SK-N-SH (cell line): ENCODE data around the gene METRNL. TPM values are rescaled to one million over a fixed set of nuclear protein-coding genes. Genes with fewer than 3 reads are reported as not detected.

Experiments
- CTCF ChIA-PET: fragments of 300-600, 350-600 bp; formaldehyde crosslinking; extraction: SDS; loops from one replicate; lab custom pipeline; 2021; lab: Yijun Ruan, JAX
- POLR2A ChIA-PET: fragments of 350-600 bp; sonication (Branson Sonifier 250); formaldehyde crosslinking; extraction: SDS; loops from one replicate; lab custom pipeline; 2020; ENCODE audit warnings: antibody characterized with exemption, inconsistent platforms; lab: Yijun Ruan, JAX
- DNase-seq: peaks from one replicate; pipeline ENCODE4 v3.0.0; 2012
- H2AFZ ChIP-seq: fragments of 200-600 bp; sonication (generic); 2 replicates; pipeline ENCODE4 v1.8.1; 2016; ENCODE audit warnings: antibody characterized with exemption, mild to moderate bottlenecking, low read depth
- H3F3A ChIP-seq: fragments of 200-600 bp; sonication (generic); replicated peaks from 2 replicates; pipeline ENCODE3; 2016; ENCODE audit warnings: antibody characterized with exemption, mild to moderate bottlenecking; ENCODE audit not compliant: insufficient read depth
- H3K27ac ChIP-seq, 2 experiments: fragments of 200-500 bp in 1 of 2; fragments of 200-600 bp in 1 of 2; sonication (Bioruptor generic) in 1 of 2; sonication (generic), shearing (Covaris generic) in 1 of 2; 2 replicates each; pipeline versions ENCODE4 v1.5.1 to v1.6.1; 2014 to 2016; ENCODE audit warnings: low read depth in 2 of 2, inconsistent platforms in 1 of 2, low read length in 1 of 2, mild to moderate bottlenecking in 1 of 2, mixed read lengths in 1 of 2
- H3K27me3 ChIP-seq: fragments of 200-600 bp; sonication (generic), shearing (Covaris generic); 2 replicates; pipeline ENCODE4 v1.6.1; 2016; ENCODE audit warnings: mixed run types; ENCODE audit not compliant: insufficient read depth
- H3K36me3 ChIP-seq, 2 experiments: fragments of 200-500 bp in 1 of 2; fragments of 200-600 bp in 1 of 2; sonication (Bioruptor generic) in 1 of 2; sonication (generic) in 1 of 2; replicated peaks in 1 of 2; 2 replicates each; pipeline versions ENCODE3 to v1.5.1; 2014 to 2016; ENCODE audit warnings: low read length in 1 of 2, mild to moderate bottlenecking in 1 of 2; ENCODE audit not compliant: insufficient read depth in 2 of 2, control insufficient read depth in 1 of 2
- H3K4me1 ChIP-seq, 2 experiments: fragments of 200-500 bp in 1 of 2; fragments of 200-600 bp in 1 of 2; sonication (Bioruptor generic) in 1 of 2; sonication (generic), shearing (Covaris generic) in 1 of 2; 2 replicates each; pipeline versions ENCODE4 v1.5.1 to v1.6.1; 2014 to 2016; ENCODE audit warnings: low read depth in 1 of 2, low read length in 1 of 2, mixed run types in 1 of 2; ENCODE audit not compliant: insufficient read depth in 2 of 2, control insufficient read depth in 1 of 2
- H3K4me2 ChIP-seq: fragments of 200-600 bp; sonication (generic), shearing (Covaris generic); 2 replicates; pipeline ENCODE4 v1.6.1; 2017; ENCODE audit warnings: mixed run types
- H3K4me3 ChIP-seq, 2 experiments: fragments of 200-500 bp in 1 of 2; fragments of 200-600 bp in 1 of 2; sonication (Bioruptor generic) in 1 of 2; sonication (generic), shearing (Covaris generic) in 1 of 2; 2 replicates each; pipeline versions ENCODE4 v1.5.1 to v1.8.1; 2014 to 2016; ENCODE audit warnings: low read depth in 2 of 2, inconsistent platforms in 1 of 2, low read length in 1 of 2, mild to moderate bottlenecking in 1 of 2, mixed read lengths in 1 of 2, moderate library complexity in 1 of 2
- H3K79me2 ChIP-seq: fragments of 200-600 bp; sonication (generic); 2 replicates; pipeline ENCODE4 v1.8.1; 2017; ENCODE audit warnings: mild to moderate bottlenecking; ENCODE audit not compliant: insufficient read depth
- H3K9ac ChIP-seq: fragments of 200-600 bp; sonication (generic); 2 replicates; pipeline ENCODE4 v1.6.1; 2017; ENCODE audit warnings: mixed run types
- H3K9me2 ChIP-seq: fragments of 200-600 bp; sonication (generic); 2 replicates; pipeline ENCODE4 v1.6.1; 2017; ENCODE audit warnings: mixed run types
- H3K9me3 ChIP-seq: fragments of 200-600 bp; sonication (generic); 2 replicates; pipeline ENCODE4 v1.6.1; 2017; ENCODE audit warnings: mixed run types, mild to moderate bottlenecking, moderate library complexity
- H4K20me1 ChIP-seq: fragments of 200-600 bp; sonication (generic); 2 replicates; pipeline ENCODE4 v1.6.1; 2017; ENCODE audit warnings: mild to moderate bottlenecking, mixed run types; ENCODE audit not compliant: insufficient read depth
- CTCF ChIP-seq: fragments of 200-600 bp; sonication (generic); IDR thresholded peaks from 2 replicates; pipeline ENCODE4 v1.6.1; 2017; ENCODE audit warnings: antibody characterized with exemption, mild to moderate bottlenecking, moderate library complexity
- EZH2phosphoT487 ChIP-seq: fragments of 200-600 bp; sonication (generic); IDR thresholded peaks from 2 replicates; pipeline ENCODE4 v1.6.1; 2017; ENCODE audit warnings: low read depth, mixed run types, mild to moderate bottlenecking, antibody characterized with exemption, moderate library complexity, borderline replicate concordance
- FOXM1 ChIP-seq: IDR thresholded peaks from 2 replicates; pipeline ENCODE4 v1.4.0; 2012; ENCODE audit warnings: low read depth, mild to moderate bottlenecking
- GABPA ChIP-seq: IDR thresholded peaks from 2 replicates; pipeline ENCODE4 v1.4.0; 2012; ENCODE audit warnings: low read depth, mild to moderate bottlenecking
- GATA2 ChIP-seq: sonication (generic); formaldehyde crosslinking; IDR thresholded peaks from 2 replicates; pipeline ENCODE4 v1.5.0; 2020; ENCODE audit warnings: mild to moderate bottlenecking, missing genetic modification reagents
- IRF3 ChIP-seq: fragments of 150-350 bp; IDR thresholded peaks from 2 replicates; pipeline ENCODE4 v1.6.1; 2016; ENCODE audit warnings: mild to moderate bottlenecking, low read depth, low read length
- JUND ChIP-seq: IDR thresholded peaks from 2 replicates; pipeline ENCODE4 v1.4.0; 2012
- POLR2AphosphoS5 ChIP-seq: IDR thresholded peaks from 2 replicates; pipeline ENCODE4 v1.6.1; 2012; ENCODE audit warnings: low read depth, low read length
- RAD21 ChIP-seq: IDR thresholded peaks from 2 replicates; pipeline ENCODE4 v1.6.1; 2012; ENCODE audit warnings: mild to moderate bottlenecking, low read length
- SMC3 ChIP-seq: IDR thresholded peaks from 2 replicates; pipeline ENCODE4 v1.6.1; 2012; ENCODE audit warnings: low read depth, low read length, improper control_type of control experiment
- USF1 ChIP-seq: IDR thresholded peaks from 2 replicates; pipeline ENCODE4 v1.4.0; 2012; ENCODE audit warnings: low read depth, borderline replicate concordance
- YY1 ChIP-seq: IDR thresholded peaks from 2 replicates; pipeline ENCODE4 v1.4.0; 2012; ENCODE audit warnings: low read depth, mild to moderate bottlenecking
- ZBTB33 ChIP-seq: IDR thresholded peaks from 2 replicates; pipeline ENCODE4 v1.4.0; 2012; ENCODE audit warnings: low read depth, borderline replicate concordance
- WGBS: methylation state at CpG from one replicate; pipeline ENCODE4 v1.1.6; 2017; ENCODE audit warnings: low lambda C conversion rate; 5-methylcytosine and 5-hydroxymethylcytosine counted together
- polyA plus RNA-seq, 3 experiments: library from polyadenylated mRNA; depleted of rRNA; stranded (reverse); fragments of >200 nt; gene quantifications; 2 replicates each; pipeline ENCODE4 v1.2.3, GENCODE V29; 2012
- TF ChIP-seq, protein P1 (sequence below): fragments of 150-350 bp; IDR thresholded peaks from 2 replicates; pipeline ENCODE4 v1.6.1; 2017; ENCODE audit warnings: antibody characterized with exemption, low read length, low read depth, borderline replicate concordance
- TF ChIP-seq, protein P2 (sequence below): IDR thresholded peaks from 2 replicates; pipeline ENCODE4 v1.6.1; 2012; ENCODE audit warnings: mild to moderate bottlenecking, low read depth, low read length, moderate library complexity

The METRNL gene
- polyA plus RNA-seq, 1 of the 3 experiments (the other 2 are of a cell fraction) = 75.5 TPM

- Histone ChIP-seq H3K4me1 (peaks cover 31 to 49% of the 10 kb centered on the region in 2 experiments), H2AFZ (no peak overlapping the region), H3K4me3 (no peak overlapping the region; a peak in 1 of 4 replicates), H3K27ac (peak overlapping the region in 1 of 2 experiments; percentile 93; a peak in 3 of 4 replicates), H3K4me2 (peak overlapping the region; percentile 97), H3K9me2 (no peaks in the 10 kb centered on the region), H3K9ac (no peak overlapping the region), H4K20me1 (peaks cover 60% of the 10 kb centered on the region), H3K36me3 (peaks cover 10 to 13% of the 10 kb centered on the region in 2 experiments)
- DNase-seq = no peak
- ChIA-PET CTCF (interaction anchor here (0.8 kb wide), 1 partner anchor 8 kb away, joined by 3 read pairs; no protein-coding TSS in a partner anchor), POLR2A (no interaction called here)
- no peak for TF ChIP-seq IRF3
- TF ChIP-seq GATA2 (CRISPR knock-in tag) = no peak
- no peak for TF ChIP-seq EZH2phosphoT487
- TF ChIP-seq, protein P1, sequence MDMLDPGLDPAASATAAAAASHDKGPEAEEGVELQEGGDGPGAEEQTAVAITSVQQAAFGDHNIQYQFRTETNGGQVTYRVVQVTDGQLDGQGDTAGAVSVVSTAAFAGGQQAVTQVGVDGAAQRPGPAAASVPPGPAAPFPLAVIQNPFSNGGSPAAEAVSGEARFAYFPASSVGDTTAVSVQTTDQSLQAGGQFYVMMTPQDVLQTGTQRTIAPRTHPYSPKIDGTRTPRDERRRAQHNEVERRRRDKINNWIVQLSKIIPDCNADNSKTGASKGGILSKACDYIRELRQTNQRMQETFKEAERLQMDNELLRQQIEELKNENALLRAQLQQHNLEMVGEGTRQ = no peak
- no peak for TF ChIP-seq CTCF
- no peak for TF ChIP-seq USF1
- no peak for TF ChIP-seq SMC3
- no peak for TF ChIP-seq POLR2AphosphoS5
- no peak for TF ChIP-seq FOXM1
- no peak for TF ChIP-seq YY1
- TF ChIP-seq ZBTB33 = no peak
- TF ChIP-seq, protein P2, sequence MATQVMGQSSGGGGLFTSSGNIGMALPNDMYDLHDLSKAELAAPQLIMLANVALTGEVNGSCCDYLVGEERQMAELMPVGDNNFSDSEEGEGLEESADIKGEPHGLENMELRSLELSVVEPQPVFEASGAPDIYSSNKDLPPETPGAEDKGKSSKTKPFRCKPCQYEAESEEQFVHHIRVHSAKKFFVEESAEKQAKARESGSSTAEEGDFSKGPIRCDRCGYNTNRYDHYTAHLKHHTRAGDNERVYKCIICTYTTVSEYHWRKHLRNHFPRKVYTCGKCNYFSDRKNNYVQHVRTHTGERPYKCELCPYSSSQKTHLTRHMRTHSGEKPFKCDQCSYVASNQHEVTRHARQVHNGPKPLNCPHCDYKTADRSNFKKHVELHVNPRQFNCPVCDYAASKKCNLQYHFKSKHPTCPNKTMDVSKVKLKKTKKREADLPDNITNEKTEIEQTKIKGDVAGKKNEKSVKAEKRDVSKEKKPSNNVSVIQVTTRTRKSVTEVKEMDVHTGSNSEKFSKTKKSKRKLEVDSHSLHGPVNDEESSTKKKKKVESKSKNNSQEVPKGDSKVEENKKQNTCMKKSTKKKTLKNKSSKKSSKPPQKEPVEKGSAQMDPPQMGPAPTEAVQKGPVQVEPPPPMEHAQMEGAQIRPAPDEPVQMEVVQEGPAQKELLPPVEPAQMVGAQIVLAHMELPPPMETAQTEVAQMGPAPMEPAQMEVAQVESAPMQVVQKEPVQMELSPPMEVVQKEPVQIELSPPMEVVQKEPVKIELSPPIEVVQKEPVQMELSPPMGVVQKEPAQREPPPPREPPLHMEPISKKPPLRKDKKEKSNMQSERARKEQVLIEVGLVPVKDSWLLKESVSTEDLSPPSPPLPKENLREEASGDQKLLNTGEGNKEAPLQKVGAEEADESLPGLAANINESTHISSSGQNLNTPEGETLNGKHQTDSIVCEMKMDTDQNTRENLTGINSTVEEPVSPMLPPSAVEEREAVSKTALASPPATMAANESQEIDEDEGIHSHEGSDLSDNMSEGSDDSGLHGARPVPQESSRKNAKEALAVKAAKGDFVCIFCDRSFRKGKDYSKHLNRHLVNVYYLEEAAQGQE = no peak
- TF ChIP-seq RAD21 = no peak
- TF ChIP-seq GABPA = no peak
- TF ChIP-seq JUND = no peak
- TF ChIP-seq, all 33 proteins: peak for 0
- 94% methylated on average over 8 of the region's 8 CpGs for WGBS
- no peaks in the 10 kb centered on the region for H3K9me3 ChIP-seq
- H3F3A ChIP-seq = peaks cover 30% of the 10 kb centered on the region
- H3K27me3 ChIP-seq = no peaks in the 10 kb centered on the region
- peaks cover 61% of the 10 kb centered on the region for H3K79me2 ChIP-seq
Measured at GRCh38 chr17:83082424-83082823, 3.0 kb downstream of the METRNL start.
